ENCODE measurements around the gene TCF4.

Gene TCF4

DNA sequence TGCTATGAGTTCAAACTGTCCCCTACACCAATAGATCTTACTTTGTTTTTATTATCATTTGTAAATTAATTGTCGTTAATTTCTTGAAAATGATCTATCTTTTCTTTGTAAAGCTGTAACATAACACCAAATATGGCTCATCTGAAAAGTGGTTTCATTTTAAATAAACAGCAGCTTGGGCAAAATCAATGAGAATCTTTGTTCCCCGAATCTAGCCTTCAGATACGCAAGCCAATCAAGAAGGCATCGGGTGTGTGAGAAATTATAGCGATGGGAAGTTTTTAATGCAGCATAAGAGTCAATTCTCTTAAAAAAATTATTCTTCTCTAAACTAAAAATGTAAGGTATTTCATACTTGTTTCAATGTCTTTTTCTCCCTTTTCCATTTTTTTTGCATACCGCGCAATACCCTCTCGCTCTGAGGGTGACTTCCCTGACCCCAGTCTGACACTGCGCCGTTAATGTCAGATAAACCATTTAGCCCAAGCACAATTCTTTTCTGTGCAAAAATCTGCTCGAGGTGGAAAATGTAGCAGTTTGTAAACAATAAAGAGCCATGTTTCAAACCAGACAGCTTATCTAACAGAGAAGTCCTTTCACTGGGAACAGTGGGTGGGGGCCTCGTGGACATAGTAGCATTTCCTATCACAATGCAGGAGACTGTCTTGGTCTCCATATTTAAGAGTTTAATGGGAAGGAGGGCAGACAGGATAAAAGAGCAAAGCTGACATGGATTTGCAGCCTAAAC lies 129.4 kb downstream of the TCF4 start:
- POLR2A ChIA-PET, result no interaction called here
- no peaks in the 10 kb centered on the region; a peak in 1 of 3 replicates for H3K36me3 ChIP-seq (ENCODE audit: control insufficient read depth in 2 of 2, insufficient read depth in 1 of 2, low read length in 2 of 2)
- peaks cover 9% of the 10 kb centered on the region for H3K4me1 ChIP-seq (ENCODE audit: control insufficient read depth, insufficient read depth, low read length)
- TF ChIP-seq WT1 (tag by site-specific recombination; IDR thresholded peaks at IDR 0.05) (no peak), ZNF175 (tag by site-specific recombination; IDR thresholded peaks at IDR 0.05) (no peak)
- H3K4me3 ChIP-seq (ENCODE audit: low read depth, low read length), result no peak overlapping the region
- no peaks in the 10 kb centered on the region for H3K9me3 ChIP-seq (ENCODE audit: control insufficient read depth, insufficient read depth, low read depth, low read length)
- CTCF ChIA-PET, result interaction anchor here (0.6 to 1.0 kb wide), 3 partner anchors 38 to 74 kb away, joined by 3 to 4 read pairs (median 3); no protein-coding TSS in a partner anchor
- no peak overlapping the region for H3K27ac ChIP-seq (ENCODE audit: extremely low read depth, low read depth, low read length)

DNA sequence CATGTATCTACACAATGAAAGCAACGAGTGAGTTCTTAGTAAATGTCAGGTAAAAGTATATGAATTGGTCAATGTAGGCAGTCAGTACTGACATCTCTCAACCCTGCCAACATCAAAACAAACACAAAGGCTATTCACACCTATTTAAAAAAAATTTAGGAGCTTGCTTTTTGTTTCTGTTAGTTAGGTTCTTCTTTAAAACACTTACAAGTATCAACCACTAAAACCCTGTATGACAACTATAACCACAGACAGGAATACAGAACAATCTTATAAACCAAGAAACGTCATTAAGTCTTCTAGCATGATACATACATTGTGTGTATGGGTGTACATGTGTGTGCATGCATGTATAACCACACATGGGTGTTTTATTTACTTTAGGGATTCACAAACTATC lies 131.0 kb downstream of the TCF4 start:
- Histone ChIP-seq H3K9me3 (ENCODE audit: control insufficient read depth, insufficient read depth, low read depth, low read length) (no peaks in the 10 kb centered on the region), H3K36me3 (ENCODE audit: control insufficient read depth in 2 of 2, insufficient read depth in 1 of 2, low read length in 2 of 2) (no peaks in the 10 kb centered on the region), H3K27ac (ENCODE audit: extremely low read depth, low read depth, low read length) (no peak overlapping the region), H3K4me3 (ENCODE audit: low read depth, low read length) (no peak overlapping the region), H3K4me1 (ENCODE audit: control insufficient read depth, insufficient read depth, low read length) (peaks cover 9% of the 10 kb centered on the region)
- POLR2A ChIA-PET, result no interaction called here
- TF ChIP-seq ZSCAN16 (tag by site-specific recombination; IDR thresholded peaks at IDR 0.05), result no peak
- no peak for TF ChIP-seq ZNF391 (tag by site-specific recombination; IDR thresholded peaks at IDR 0.05; ENCODE audit: borderline replicate concordance, low read depth)
- TF ChIP-seq ZNF184 (tag by site-specific recombination; IDR thresholded peaks at IDR 0.05), result no peak
- no peak for TF ChIP-seq ZNF473 (tag by site-specific recombination; IDR thresholded peaks at IDR 0.05)
- no peak for TF ChIP-seq ZNF138 (tag by site-specific recombination; IDR thresholded peaks at IDR 0.05; ENCODE audit: borderline replicate concordance)
- TF ChIP-seq KLF10 (tag by site-specific recombination; IDR thresholded peaks at IDR 0.05), result no peak
- TF ChIP-seq ZNF544 (tag by site-specific recombination; IDR thresholded peaks at IDR 0.05), result no peak
- TF ChIP-seq KLF9 (tag by site-specific recombination; IDR thresholded peaks at IDR 0.05; ENCODE audit: low read depth), result no peak
- TF ChIP-seq ZNF394 (tag by site-specific recombination; IDR thresholded peaks at IDR 0.05; ENCODE audit: borderline replicate concordance), result no peak
- TF ChIP-seq, protein P1, sequence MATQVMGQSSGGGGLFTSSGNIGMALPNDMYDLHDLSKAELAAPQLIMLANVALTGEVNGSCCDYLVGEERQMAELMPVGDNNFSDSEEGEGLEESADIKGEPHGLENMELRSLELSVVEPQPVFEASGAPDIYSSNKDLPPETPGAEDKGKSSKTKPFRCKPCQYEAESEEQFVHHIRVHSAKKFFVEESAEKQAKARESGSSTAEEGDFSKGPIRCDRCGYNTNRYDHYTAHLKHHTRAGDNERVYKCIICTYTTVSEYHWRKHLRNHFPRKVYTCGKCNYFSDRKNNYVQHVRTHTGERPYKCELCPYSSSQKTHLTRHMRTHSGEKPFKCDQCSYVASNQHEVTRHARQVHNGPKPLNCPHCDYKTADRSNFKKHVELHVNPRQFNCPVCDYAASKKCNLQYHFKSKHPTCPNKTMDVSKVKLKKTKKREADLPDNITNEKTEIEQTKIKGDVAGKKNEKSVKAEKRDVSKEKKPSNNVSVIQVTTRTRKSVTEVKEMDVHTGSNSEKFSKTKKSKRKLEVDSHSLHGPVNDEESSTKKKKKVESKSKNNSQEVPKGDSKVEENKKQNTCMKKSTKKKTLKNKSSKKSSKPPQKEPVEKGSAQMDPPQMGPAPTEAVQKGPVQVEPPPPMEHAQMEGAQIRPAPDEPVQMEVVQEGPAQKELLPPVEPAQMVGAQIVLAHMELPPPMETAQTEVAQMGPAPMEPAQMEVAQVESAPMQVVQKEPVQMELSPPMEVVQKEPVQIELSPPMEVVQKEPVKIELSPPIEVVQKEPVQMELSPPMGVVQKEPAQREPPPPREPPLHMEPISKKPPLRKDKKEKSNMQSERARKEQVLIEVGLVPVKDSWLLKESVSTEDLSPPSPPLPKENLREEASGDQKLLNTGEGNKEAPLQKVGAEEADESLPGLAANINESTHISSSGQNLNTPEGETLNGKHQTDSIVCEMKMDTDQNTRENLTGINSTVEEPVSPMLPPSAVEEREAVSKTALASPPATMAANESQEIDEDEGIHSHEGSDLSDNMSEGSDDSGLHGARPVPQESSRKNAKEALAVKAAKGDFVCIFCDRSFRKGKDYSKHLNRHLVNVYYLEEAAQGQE (tag by site-specific recombination; IDR thresholded peaks at IDR 0.05), result no peak
- TF ChIP-seq ZNF48 (tag by site-specific recombination; IDR thresholded peaks at IDR 0.05), result no peak
- no peak for TF ChIP-seq MEIS1 (CRISPR knock-in tag; IDR thresholded peaks at IDR 0.05; ENCODE audit: borderline replicate concordance)
- CTCF ChIA-PET, result interaction anchor here (1.1 kb wide), 1 partner anchor 42 kb away, joined by 3 read pairs; no protein-coding TSS in a partner anchor

DNA sequence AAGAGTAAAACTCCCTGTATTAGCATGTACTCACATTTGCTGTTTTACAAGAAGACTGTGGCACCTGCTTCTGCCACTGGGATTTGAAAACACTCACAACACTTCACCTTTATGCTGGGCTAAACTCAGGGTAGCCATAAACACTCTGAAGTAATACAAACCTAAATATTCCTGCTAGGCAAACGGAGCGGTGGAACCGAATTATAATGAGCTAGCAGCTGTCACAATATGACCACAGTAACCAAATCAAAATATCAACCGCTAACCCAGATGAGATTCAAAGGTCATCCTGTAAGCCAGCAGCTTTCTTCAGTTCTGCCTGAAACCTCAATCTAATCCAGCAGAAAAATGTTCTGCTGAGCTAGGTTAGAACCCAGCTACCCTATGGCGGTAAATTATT lies 132.1 kb downstream of the TCF4 start:
- ChIA-PET POLR2A (no interaction called here), CTCF (interaction anchor here (0.8 to 1.1 kb wide), 2 partner anchors 41 to 71 kb away, joined by 3 to 5 read pairs; no protein-coding TSS in a partner anchor)
- H3K27ac ChIP-seq (ENCODE audit: extremely low read depth, low read depth, low read length), result no peak overlapping the region
- no peaks in the 10 kb centered on the region for H3K36me3 ChIP-seq (ENCODE audit: control insufficient read depth in 2 of 2, insufficient read depth in 1 of 2, low read length in 2 of 2)
- H3K4me3 ChIP-seq (ENCODE audit: low read depth, low read length), result no peak overlapping the region
- H3K9me3 ChIP-seq (ENCODE audit: control insufficient read depth, insufficient read depth, low read depth, low read length), result no peaks in the 10 kb centered on the region
- peaks cover 9% of the 10 kb centered on the region for H3K4me1 ChIP-seq (ENCODE audit: control insufficient read depth, insufficient read depth, low read length)
- TF ChIP-seq, protein P2, sequence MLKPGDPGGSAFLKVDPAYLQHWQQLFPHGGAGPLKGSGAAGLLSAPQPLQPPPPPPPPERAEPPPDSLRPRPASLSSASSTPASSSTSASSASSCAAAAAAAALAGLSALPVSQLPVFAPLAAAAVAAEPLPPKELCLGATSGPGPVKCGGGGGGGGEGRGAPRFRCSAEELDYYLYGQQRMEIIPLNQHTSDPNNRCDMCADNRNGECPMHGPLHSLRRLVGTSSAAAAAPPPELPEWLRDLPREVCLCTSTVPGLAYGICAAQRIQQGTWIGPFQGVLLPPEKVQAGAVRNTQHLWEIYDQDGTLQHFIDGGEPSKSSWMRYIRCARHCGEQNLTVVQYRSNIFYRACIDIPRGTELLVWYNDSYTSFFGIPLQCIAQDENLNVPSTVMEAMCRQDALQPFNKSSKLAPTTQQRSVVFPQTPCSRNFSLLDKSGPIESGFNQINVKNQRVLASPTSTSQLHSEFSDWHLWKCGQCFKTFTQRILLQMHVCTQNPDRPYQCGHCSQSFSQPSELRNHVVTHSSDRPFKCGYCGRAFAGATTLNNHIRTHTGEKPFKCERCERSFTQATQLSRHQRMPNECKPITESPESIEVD (tag by site-specific recombination; IDR thresholded peaks at IDR 0.05), result peak; percentile 61
- TF ChIP-seq ZNF629 (tag by site-specific recombination; IDR thresholded peaks at IDR 0.05) (no peak), GLI4 (tag by site-specific recombination; IDR thresholded peaks at IDR 0.05) (no peak)
